Esophagus mucosa (tissue), 1 donor: Measurements from ENCODE around the gene OSBPL3. TPM values are rescaled to one million over a fixed set of nuclear protein-coding genes. Genes with fewer than 3 reads are reported as not detected.

Experiments
- ATAC-seq: fragments of 200-7000 bp; cut with Tn5 transposase; one replicate; pipeline ENCODE4 v1.9.1; 2020
- total RNA-seq: library from RNA; stranded (reverse); gene quantifications from one replicate; pipeline ENCODE4 v1.2.4, GENCODE V29; 2023
- donor health status: DM: yes; HTN: yes; CAD: no.

Gene OSBPL3
- total RNA-seq, 1 donor from 2014 or later = 16.1 TPM

GRCh38 chr7:24978843-24979469 lies 1.0 kb downstream of the OSBPL3 start:
- ATAC-seq = no peak

- no peak for ATAC-seq
Measured at GRCh38 chr7:24975644-24976260, 4.2 kb downstream of the OSBPL3 start.

- ATAC-seq = no peak
Measured at GRCh38 chr7:24975172-24975571, 4.8 kb downstream of the OSBPL3 start.

GRCh38 chr7:24974026-24974832 lies 5.7 kb downstream of the OSBPL3 start:
- no peak for ATAC-seq

- no peak for ATAC-seq
Measured at GRCh38 chr7:24972991-24973390, 7.0 kb downstream of the OSBPL3 start.

GRCh38 chr7:24972166-24972477 lies 7.9 kb downstream of the OSBPL3 start:
- ATAC-seq = no peak

GRCh38 chr7:24971333-24972165 lies 8.4 kb downstream of the OSBPL3 start:
- ATAC-seq = peak; percentile 88

- ATAC-seq = peak; percentile 31
Measured at GRCh38 chr7:24970676-24971075, 9.3 kb downstream of the OSBPL3 start.

- ATAC-seq = no peak
Measured at GRCh38 chr7:24968165-24968564, 11.8 kb downstream of the OSBPL3 start.

GRCh38 chr7:24967696-24968095 lies 12.3 kb downstream of the OSBPL3 start:
- ATAC-seq = no peak

- no peak for ATAC-seq
Measured at GRCh38 chr7:24966802-24967201, 13.2 kb downstream of the OSBPL3 start.

- peak; percentile 92 for ATAC-seq
Measured at GRCh38 chr7:24965831-24966708, 13.9 kb downstream of the OSBPL3 start.

GRCh38 chr7:24964191-24964590 lies 15.8 kb downstream of the OSBPL3 start:
- peak; percentile 27 for ATAC-seq

- ATAC-seq = peak; percentile 27
Measured at GRCh38 chr7:24963218-24963617, 16.8 kb downstream of the OSBPL3 start.

GRCh38 chr7:24962418-24962962 lies 17.5 kb downstream of the OSBPL3 start:
- no peak for ATAC-seq

GRCh38 chr7:24959735-24960485 lies 20.1 kb downstream of the OSBPL3 start:
- no peak for ATAC-seq

GRCh38 chr7:24958399-24958798 lies 21.6 kb downstream of the OSBPL3 start:
- ATAC-seq = no peak

GRCh38 chr7:24956021-24956420 lies 24.0 kb downstream of the OSBPL3 start:
- peak; percentile 87 for ATAC-seq

- no peak for ATAC-seq
Measured at GRCh38 chr7:24955313-24955712, 24.7 kb downstream of the OSBPL3 start.

GRCh38 chr7:24952464-24952863 lies 27.5 kb downstream of the OSBPL3 start:
- ATAC-seq = no peak

GRCh38 chr7:24951441-24951980 lies 28.5 kb downstream of the OSBPL3 start:
- ATAC-seq = no peak
